Measurements from ENCODE around the gene TMEM239. TPM values are rescaled to one million over a fixed set of nuclear protein-coding genes. Genes with fewer than 3 reads are reported as not detected.

The TMEM239 gene
- polyA plus RNA-seq, 2 of the 4 experiments (the other 2 are of a cell fraction), result not detected

DNA sequence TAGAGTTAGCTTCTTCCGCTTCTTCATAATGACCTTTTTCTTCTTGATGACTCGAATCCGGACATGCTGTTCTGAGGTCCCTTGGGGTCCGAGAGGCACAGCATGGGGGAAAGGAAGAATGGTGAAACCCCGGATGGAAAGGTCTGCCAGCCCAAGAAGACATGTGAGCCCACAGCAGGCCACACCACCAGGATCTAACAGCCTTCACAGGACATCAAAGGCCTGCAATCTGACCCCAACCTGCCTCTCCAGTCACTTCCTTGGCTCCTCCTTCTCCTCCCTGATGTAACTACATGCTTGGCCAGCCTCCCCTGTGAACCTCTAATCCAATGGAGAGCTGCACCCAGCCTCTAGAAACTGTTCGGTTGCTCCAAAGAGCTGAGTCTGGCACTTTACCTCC, 17.4 kb upstream of the TMEM239 start:
- POLR2A ChIA-PET, result no interaction called here
- Histone ChIP-seq H3K9me3 (peaks cover 15% of the 10 kb centered on the region; the same call in 2 of the 3 replicates), H3K4me3 (no peak overlapping the region), H3K27ac (no peak overlapping the region), H3K4me2 (no peak overlapping the region), H3K4me1 (no peaks in the 10 kb centered on the region)
- ATAC-seq (peak; percentile 22 to 37; a peak in 4 of 6 replicates), DNase-seq (ENCODE audit: low read depth in 1 of 2, low spot score in 1 of 2) (no peak), FAIRE-seq (no peak)
- WGBS (ENCODE audit: missing lambda C conversion rate), result 69% methylated on average over 6 of the region's 6 CpGs
- no peak for TF ChIP-seq MAZ (IDR thresholded peaks at IDR 0.05; ENCODE audit: borderline replicate concordance, low read depth, low read length)
- no peak for TF ChIP-seq EHF (CRISPR knock-in tag; IDR thresholded peaks at IDR 0.05)
- no peak for TF ChIP-seq CEBPB (IDR thresholded peaks at IDR 0.05)
- TF ChIP-seq RAD21 (conservative IDR thresholded peaks at IDR 0.05 in 1 of 2, IDR thresholded peaks at IDR 0.05 in 1 of 2), result no peak
- TF ChIP-seq HOXB5 (CRISPR knock-in tag; IDR thresholded peaks at IDR 0.05), result no peak
- TF ChIP-seq HEYL (CRISPR knock-in tag; IDR thresholded peaks at IDR 0.05), result no peak
- TF ChIP-seq, protein P1, sequence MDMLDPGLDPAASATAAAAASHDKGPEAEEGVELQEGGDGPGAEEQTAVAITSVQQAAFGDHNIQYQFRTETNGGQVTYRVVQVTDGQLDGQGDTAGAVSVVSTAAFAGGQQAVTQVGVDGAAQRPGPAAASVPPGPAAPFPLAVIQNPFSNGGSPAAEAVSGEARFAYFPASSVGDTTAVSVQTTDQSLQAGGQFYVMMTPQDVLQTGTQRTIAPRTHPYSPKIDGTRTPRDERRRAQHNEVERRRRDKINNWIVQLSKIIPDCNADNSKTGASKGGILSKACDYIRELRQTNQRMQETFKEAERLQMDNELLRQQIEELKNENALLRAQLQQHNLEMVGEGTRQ (IDR thresholded peaks at IDR 0.05), result no peak
- CTCF ChIA-PET, result interaction anchor here (1.2 to 2.7 kb wide), 6 partner anchors 11 to 53 kb away, joined by 3 to 8 read pairs (median 4); no protein-coding TSS in a partner anchor

DNA sequence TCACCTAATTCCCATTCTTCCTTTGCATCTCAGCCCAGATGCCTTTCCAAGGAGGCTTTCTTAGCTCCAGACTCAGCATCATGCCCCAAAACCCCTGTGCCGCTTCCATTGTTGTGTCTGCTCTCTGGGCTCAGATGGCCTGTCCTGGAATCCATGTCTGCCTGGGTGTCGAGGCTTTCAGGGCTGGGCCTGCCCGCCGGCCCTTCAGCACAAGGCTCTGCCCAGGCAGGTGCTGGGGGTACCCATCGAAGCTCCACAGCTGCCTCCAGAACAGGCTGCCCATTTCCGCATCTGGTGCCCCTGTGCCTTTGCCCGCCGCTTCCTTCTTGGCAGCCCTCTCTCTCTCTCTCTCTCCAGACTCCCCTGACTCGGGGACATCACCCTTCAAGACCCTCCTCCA, 16.9 kb upstream of the TMEM239 start:
- WGBS (ENCODE audit: missing lambda C conversion rate), result 77% methylated on average over 9 of the region's 9 CpGs
- H3K27ac ChIP-seq, result no peak overlapping the region
- DNase-seq (ENCODE audit: low read depth in 1 of 2, low spot score in 1 of 2) (no peak), FAIRE-seq (no peak), ATAC-seq (peak in 1 of 2 experiments; percentile 12; a peak in 3 of 6 replicates)
- POLR2A ChIA-PET, result no interaction called here
- CTCF ChIA-PET, result interaction anchor here (0.7 to 2.7 kb wide), 7 partner anchors 11 to 108 kb away, joined by 3 to 8 read pairs (median 3); no protein-coding TSS in a partner anchor
- H3K9me3 ChIP-seq, result peaks cover 15% of the 10 kb centered on the region; the same call in 2 of the 3 replicates
- H3K4me3 ChIP-seq, result no peak overlapping the region
- no peaks in the 10 kb centered on the region for H3K4me1 ChIP-seq
- H3K4me2 ChIP-seq, result no peak overlapping the region
- TF ChIP-seq NPAS2 (CRISPR knock-in tag; IDR thresholded peaks at IDR 0.05; ENCODE audit: borderline replicate concordance) (no peak), FOXS1 (CRISPR knock-in tag; IDR thresholded peaks at IDR 0.05) (no peak), ZSCAN20 (CRISPR knock-in tag; IDR thresholded peaks at IDR 0.05) (no peak)
- TF ChIP-seq, protein P2, sequence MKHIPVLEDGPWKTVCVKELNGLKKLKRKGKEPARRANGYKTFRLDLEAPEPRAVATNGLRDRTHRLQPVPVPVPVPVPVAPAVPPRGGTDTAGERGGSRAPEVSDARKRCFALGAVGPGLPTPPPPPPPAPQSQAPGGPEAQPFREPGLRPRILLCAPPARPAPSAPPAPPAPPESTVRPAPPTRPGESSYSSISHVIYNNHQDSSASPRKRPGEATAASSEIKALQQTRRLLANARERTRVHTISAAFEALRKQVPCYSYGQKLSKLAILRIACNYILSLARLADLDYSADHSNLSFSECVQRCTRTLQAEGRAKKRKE (CRISPR knock-in tag; IDR thresholded peaks at IDR 0.05; ENCODE audit: low read depth), result no peak

DNA sequence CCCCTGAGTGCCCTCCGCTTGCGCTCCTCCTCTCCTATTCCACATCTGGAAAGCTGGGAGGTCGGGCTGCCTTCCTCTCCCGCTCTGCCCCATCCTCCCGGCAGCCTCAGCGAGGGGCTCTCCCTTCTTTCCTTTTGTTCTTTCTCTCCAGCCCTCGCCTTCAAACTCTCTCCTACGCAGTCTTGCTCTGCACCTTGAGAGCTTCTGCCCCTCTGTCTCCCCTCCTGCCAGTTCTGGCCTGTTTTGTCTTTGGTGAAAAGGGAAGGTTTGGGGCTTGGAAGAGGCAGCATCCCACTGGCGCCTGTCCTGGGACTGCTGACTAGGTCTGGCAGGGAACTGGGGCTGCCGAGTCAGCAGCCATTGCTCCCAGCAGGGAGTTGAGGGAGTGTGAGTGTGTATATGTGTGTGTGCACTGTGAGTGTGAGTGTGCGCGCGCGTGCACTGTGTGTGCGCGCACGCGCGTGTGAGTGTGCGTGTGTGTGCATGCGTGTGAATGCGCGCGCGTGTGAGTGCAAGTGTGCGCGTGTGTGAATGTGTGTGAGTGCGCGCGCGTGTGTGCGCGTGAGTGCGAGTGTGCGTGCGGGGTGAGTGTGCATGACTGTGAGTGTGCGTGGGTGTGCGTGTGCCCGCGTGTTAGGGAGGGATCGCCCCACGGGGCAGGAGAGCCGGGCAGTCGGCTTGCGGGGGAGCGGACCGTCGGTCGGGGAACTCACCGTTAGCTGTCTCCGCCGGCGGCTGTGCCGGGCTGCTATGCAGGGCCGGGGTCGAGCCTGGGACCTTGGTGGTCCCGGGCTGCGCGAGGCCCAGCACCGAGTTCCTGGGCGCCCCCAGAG, 16.3 kb upstream of the TMEM239 start:
- TF ChIP-seq, protein P3, sequence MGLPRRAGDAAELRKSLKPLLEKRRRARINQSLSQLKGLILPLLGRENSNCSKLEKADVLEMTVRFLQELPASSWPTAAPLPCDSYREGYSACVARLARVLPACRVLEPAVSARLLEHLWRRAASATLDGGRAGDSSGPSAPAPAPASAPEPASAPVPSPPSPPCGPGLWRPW (IDR thresholded peaks at IDR 0.05), result no peak
- TF ChIP-seq MAFK (IDR thresholded peaks at IDR 0.05; ENCODE audit: partially characterized antibody) (peak; percentile 49), RNF2 (IDR thresholded peaks at IDR 0.05; ENCODE audit: borderline replicate concordance, low read depth) (no peak), POLR2A (IDR thresholded peaks at IDR 0.05; ENCODE audit: low read length) (0 out of 2 replicates have a peak, but pooled peaks have one; percentile 7), FOSB (CRISPR knock-in tag; IDR thresholded peaks at IDR 0.05) (no peak)
- TF ChIP-seq, protein P4, sequence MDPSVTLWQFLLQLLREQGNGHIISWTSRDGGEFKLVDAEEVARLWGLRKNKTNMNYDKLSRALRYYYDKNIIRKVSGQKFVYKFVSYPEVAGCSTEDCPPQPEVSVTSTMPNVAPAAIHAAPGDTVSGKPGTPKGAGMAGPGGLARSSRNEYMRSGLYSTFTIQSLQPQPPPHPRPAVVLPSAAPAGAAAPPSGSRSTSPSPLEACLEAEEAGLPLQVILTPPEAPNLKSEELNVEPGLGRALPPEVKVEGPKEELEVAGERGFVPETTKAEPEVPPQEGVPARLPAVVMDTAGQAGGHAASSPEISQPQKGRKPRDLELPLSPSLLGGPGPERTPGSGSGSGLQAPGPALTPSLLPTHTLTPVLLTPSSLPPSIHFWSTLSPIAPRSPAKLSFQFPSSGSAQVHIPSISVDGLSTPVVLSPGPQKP (IDR thresholded peaks at IDR 0.05; ENCODE audit: low read depth, low read length), result no peak
- ATAC-seq (peak in 1 of 2 experiments; percentile 16; a peak in 1 of 6 replicates), DNase-seq (ENCODE audit: low read depth in 1 of 2, low spot score in 1 of 2) (no peak), FAIRE-seq (no peak)
- Histone ChIP-seq H3K9me3 (peaks cover 15% of the 10 kb centered on the region; the same call in 2 of the 3 replicates), H3K27ac (no peak overlapping the region), H3K4me3 (0 out of 3 replicates have a peak overlapping the region, but pooled peaks have one; percentile 14), H3K4me2 (peak overlapping the region; percentile 44; the same call in 2 of the 3 replicates), H3K4me1 (no peaks in the 10 kb centered on the region)
- WGBS (ENCODE audit: missing lambda C conversion rate), result 48% methylated on average over 61 of the region's 61 CpGs
- ChIA-PET POLR2A (no interaction called here), CTCF (interaction anchor here (0.7 to 2.7 kb wide), 7 partner anchors 10 to 107 kb away, joined by 3 to 8 read pairs (median 3); no protein-coding TSS in a partner anchor)

Data from A549 (cell line).